Measurements from ENCODE around the gene GMPPA. TPM values are rescaled to one million over a fixed set of nuclear protein-coding genes. Genes with fewer than 3 reads are reported as not detected.
A peak's percentile ranks its signal among the peaks of the same experiment; 100 is the strongest.

GMPPA gene
- total and polyA plus RNA-seq, 4 donors = 20.2 to 59.4 (median 43.4) TPM

DNA sequence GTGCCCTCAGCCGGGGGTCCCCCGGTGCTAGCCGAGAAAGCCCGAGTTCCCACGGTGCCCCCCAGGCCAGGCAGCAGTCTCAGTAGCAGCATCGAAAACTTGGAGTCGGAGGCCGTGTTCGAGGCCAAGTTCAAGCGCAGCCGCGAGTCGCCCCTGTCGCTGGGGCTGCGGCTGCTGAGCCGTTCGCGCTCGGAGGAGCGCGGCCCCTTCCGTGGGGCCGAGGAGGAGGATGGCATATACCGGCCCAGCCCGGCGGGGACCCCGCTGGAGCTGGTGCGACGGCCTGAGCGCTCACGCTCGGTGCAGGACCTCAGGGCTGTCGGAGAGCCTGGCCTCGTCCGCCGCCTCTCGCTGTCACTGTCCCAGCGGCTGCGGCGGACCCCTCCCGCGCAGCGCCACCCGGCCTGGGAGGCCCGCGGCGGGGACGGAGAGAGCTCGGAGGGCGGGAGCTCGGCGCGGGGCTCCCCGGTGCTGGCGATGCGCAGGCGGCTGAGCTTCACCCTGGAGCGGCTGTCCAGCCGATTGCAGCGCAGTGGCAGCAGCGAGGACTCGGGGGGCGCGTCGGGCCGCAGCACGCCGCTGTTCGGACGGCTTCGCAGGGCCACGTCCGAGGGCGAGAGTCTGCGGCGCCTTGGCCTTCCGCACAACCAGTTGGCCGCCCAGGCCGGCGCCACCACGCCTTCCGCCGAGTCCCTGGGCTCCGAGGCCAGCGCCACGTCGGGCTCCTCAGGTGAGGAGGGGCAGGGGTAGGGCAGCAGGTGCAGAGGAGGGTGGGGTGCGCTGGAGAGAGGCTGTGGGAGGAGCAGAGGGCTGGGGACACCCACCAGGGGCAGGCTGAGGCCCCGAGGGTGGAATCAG is 14.1 kb upstream of the GMPPA start:
- Histone ChIP-seq H3K27ac (ENCODE audit: low read depth in 1 of 2, low read length in 2 of 2) (no peak overlapping the region), H3K27me3 (ENCODE audit: control insufficient read depth in 4 of 4, insufficient read depth in 4 of 4, low read length in 3 of 4) (peaks cover 0 to 6% (median 3%) of the 10 kb centered on the region in 4 donors), H3K4me3 (ENCODE audit: low read depth in 1 of 3, low read length in 3 of 3) (peak overlapping the region in 1 of 3 donors; percentile 6), H3K36me3 (ENCODE audit: control insufficient read depth in 4 of 4, insufficient read depth in 3 of 4, low read depth in 1 of 4, low read length in 3 of 4) (no peaks in the 10 kb centered on the region), H3K9ac (ENCODE audit: low read depth in 1 of 2, low read length in 2 of 2) (no peak overlapping the region), H3K9me3 (ENCODE audit: control insufficient read depth in 4 of 4, low read length in 3 of 4) (no peaks in the 10 kb centered on the region), H3K4me1 (ENCODE audit: control insufficient read depth in 4 of 4, insufficient read depth in 4 of 4, low read length in 3 of 4) (peaks cover 0 to 10% (median 8%) of the 10 kb centered on the region in 4 donors)
- WGBS = 3% methylated on average over 89 of the region's 89 CpGs
- no peak for DNase-seq (ENCODE audit: low spot score)
- TF ChIP-seq EGR1 (IDR thresholded peaks at IDR 0.05; ENCODE audit: low read depth in 2 of 2) (no peak), GABPA (IDR thresholded peaks at IDR 0.05 in 1 of 2, conservative IDR thresholded peaks at IDR 0.05 in 1 of 2) (no peak), JUND (IDR thresholded peaks at IDR 0.05) (no peak), RAD21 (IDR thresholded peaks at IDR 0.05) (no peak), NR2F2 (IDR thresholded peaks at IDR 0.05) (no peak), FOXA1 (IDR thresholded peaks at IDR 0.05) (no peak), HNF4G (IDR thresholded peaks at IDR 0.05) (no peak)
- TF ChIP-seq, protein P1, sequence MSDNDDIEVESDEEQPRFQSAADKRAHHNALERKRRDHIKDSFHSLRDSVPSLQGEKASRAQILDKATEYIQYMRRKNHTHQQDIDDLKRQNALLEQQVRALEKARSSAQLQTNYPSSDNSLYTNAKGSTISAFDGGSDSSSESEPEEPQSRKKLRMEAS (IDR thresholded peaks at IDR 0.05) = no peak

DNA sequence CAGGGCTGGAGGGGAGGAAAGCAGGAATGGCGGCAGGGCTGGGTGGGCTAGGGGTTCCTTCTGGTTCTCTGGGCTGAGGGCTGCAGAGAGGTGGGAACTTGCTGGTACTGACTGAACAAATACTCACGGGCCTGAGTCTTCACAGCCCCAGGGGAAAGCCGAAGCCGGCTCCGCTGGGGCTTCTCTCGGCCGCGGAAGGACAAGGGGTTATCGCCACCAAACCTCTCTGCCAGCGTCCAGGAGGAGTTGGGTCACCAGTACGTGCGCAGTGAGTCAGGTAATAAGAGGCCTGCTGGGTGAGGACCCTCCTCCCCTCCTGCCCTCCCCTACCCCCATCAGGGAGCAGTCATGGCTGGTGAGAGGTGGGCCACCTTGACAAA is 13.5 kb upstream of the GMPPA start:
- peaks cover 0 to 6% (median 3%) of the 10 kb centered on the region in 4 donors for H3K27me3 ChIP-seq (ENCODE audit: control insufficient read depth in 4 of 4, insufficient read depth in 4 of 4, low read length in 3 of 4)
- TF ChIP-seq NR2F2 (IDR thresholded peaks at IDR 0.05) (no peak), JUND (IDR thresholded peaks at IDR 0.05) (no peak), FOXA2 (IDR thresholded peaks at IDR 0.05) (no peak), FOXA1 (IDR thresholded peaks at IDR 0.05) (no peak), HNF4A (conservative IDR thresholded peaks at IDR 0.05) (no peak), EGR1 (IDR thresholded peaks at IDR 0.05; ENCODE audit: low read depth in 2 of 2) (no peak), RAD21 (IDR thresholded peaks at IDR 0.05) (no peak), HNF4G (IDR thresholded peaks at IDR 0.05) (no peak), SP1 (IDR thresholded peaks at IDR 0.05) (no peak), RXRA (IDR thresholded peaks at IDR 0.05) (no peak), GABPA (IDR thresholded peaks at IDR 0.05 in 1 of 2, conservative IDR thresholded peaks at IDR 0.05 in 1 of 2) (no peak), YY1 (IDR thresholded peaks at IDR 0.05) (no peak), TAF1 (conservative IDR thresholded peaks at IDR 0.05) (no peak)
- TF ChIP-seq, protein P2, sequence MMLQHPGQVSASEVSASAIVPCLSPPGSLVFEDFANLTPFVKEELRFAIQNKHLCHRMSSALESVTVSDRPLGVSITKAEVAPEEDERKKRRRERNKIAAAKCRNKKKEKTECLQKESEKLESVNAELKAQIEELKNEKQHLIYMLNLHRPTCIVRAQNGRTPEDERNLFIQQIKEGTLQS (IDR thresholded peaks at IDR 0.05) = no peak
- TF ChIP-seq, protein P1 (IDR thresholded peaks at IDR 0.05) = no peak
- TF ChIP-seq, protein P3, sequence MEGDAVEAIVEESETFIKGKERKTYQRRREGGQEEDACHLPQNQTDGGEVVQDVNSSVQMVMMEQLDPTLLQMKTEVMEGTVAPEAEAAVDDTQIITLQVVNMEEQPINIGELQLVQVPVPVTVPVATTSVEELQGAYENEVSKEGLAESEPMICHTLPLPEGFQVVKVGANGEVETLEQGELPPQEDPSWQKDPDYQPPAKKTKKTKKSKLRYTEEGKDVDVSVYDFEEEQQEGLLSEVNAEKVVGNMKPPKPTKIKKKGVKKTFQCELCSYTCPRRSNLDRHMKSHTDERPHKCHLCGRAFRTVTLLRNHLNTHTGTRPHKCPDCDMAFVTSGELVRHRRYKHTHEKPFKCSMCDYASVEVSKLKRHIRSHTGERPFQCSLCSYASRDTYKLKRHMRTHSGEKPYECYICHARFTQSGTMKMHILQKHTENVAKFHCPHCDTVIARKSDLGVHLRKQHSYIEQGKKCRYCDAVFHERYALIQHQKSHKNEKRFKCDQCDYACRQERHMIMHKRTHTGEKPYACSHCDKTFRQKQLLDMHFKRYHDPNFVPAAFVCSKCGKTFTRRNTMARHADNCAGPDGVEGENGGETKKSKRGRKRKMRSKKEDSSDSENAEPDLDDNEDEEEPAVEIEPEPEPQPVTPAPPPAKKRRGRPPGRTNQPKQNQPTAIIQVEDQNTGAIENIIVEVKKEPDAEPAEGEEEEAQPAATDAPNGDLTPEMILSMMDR (IDR thresholded peaks at IDR 0.05; ENCODE audit: low read depth, low read length, missing input control) = no peak
- TF ChIP-seq, protein P4, sequence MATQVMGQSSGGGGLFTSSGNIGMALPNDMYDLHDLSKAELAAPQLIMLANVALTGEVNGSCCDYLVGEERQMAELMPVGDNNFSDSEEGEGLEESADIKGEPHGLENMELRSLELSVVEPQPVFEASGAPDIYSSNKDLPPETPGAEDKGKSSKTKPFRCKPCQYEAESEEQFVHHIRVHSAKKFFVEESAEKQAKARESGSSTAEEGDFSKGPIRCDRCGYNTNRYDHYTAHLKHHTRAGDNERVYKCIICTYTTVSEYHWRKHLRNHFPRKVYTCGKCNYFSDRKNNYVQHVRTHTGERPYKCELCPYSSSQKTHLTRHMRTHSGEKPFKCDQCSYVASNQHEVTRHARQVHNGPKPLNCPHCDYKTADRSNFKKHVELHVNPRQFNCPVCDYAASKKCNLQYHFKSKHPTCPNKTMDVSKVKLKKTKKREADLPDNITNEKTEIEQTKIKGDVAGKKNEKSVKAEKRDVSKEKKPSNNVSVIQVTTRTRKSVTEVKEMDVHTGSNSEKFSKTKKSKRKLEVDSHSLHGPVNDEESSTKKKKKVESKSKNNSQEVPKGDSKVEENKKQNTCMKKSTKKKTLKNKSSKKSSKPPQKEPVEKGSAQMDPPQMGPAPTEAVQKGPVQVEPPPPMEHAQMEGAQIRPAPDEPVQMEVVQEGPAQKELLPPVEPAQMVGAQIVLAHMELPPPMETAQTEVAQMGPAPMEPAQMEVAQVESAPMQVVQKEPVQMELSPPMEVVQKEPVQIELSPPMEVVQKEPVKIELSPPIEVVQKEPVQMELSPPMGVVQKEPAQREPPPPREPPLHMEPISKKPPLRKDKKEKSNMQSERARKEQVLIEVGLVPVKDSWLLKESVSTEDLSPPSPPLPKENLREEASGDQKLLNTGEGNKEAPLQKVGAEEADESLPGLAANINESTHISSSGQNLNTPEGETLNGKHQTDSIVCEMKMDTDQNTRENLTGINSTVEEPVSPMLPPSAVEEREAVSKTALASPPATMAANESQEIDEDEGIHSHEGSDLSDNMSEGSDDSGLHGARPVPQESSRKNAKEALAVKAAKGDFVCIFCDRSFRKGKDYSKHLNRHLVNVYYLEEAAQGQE (IDR thresholded peaks at IDR 0.05) = no peak
- TF ChIP-seq, protein P5, sequence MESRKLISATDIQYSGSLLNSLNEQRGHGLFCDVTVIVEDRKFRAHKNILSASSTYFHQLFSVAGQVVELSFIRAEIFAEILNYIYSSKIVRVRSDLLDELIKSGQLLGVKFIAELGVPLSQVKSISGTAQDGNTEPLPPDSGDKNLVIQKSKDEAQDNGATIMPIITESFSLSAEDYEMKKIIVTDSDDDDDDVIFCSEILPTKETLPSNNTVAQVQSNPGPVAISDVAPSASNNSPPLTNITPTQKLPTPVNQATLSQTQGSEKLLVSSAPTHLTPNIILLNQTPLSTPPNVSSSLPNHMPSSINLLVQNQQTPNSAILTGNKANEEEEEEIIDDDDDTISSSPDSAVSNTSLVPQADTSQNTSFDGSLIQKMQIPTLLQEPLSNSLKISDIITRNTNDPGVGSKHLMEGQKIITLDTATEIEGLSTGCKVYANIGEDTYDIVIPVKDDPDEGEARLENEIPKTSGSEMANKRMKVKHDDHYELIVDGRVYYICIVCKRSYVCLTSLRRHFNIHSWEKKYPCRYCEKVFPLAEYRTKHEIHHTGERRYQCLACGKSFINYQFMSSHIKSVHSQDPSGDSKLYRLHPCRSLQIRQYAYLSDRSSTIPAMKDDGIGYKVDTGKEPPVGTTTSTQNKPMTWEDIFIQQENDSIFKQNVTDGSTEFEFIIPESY (IDR thresholded peaks at IDR 0.05) = no peak
- no peaks in the 10 kb centered on the region for H3K9me3 ChIP-seq (ENCODE audit: control insufficient read depth in 4 of 4, low read length in 3 of 4)
- no peak for DNase-seq (ENCODE audit: low spot score)
- 53% methylated on average over 12 of the region's 12 CpGs for WGBS
- no peak overlapping the region for H3K4me3 ChIP-seq (ENCODE audit: low read depth in 1 of 3, low read length in 3 of 3)
- no peak overlapping the region for H3K27ac ChIP-seq (ENCODE audit: low read depth in 1 of 2, low read length in 2 of 2)
- H3K4me1 ChIP-seq (ENCODE audit: control insufficient read depth in 4 of 4, insufficient read depth in 4 of 4, low read length in 3 of 4) = peaks cover 0 to 10% (median 8%) of the 10 kb centered on the region in 4 donors
- no peaks in the 10 kb centered on the region for H3K36me3 ChIP-seq (ENCODE audit: control insufficient read depth in 4 of 4, insufficient read depth in 3 of 4, low read depth in 1 of 4, low read length in 3 of 4)
- H3K9ac ChIP-seq (ENCODE audit: low read depth in 1 of 2, low read length in 2 of 2) = no peak overlapping the region

Measured in liver (tissue), 9 donors.